GM12878 (cell line): Measurements from ENCODE around the gene PTPRJ.

Experiments
- CHD2 ChIP-seq: IDR thresholded peaks from 2 replicates; pipeline ENCODE4 v1.6.1; 2011; ENCODE audit warnings: low read depth, low read length, improper control_type of control experiment, borderline replicate concordance
- CREB1 ChIP-seq: IDR thresholded peaks from 2 replicates; pipeline ENCODE4 v1.6.1; 2012; ENCODE audit warnings: low read depth, mild to moderate bottlenecking, inconsistent platforms
- CTCF ChIP-seq, 3 experiments: IDR thresholded peaks in 2 of 3; conservative IDR thresholded peaks in 1 of 3; 2 replicates each; pipeline ENCODE4 v1.5.1; 2011; ENCODE audit warnings: low read depth in 3 of 3, low read length in 3 of 3, mild to moderate bottlenecking in 3 of 3, control low read depth in 2 of 3, moderate library complexity in 2 of 3, inconsistent platforms in 1 of 3, mixed read lengths in 1 of 3; ENCODE audit not compliant: control insufficient read depth in 2 of 3, insufficient read depth in 1 of 3; ENCODE audit errors: extremely low read depth in 1 of 3
- E2F8 ChIP-seq: fragments of 450-650 bp; IDR thresholded peaks from 2 replicates; pipeline ENCODE4 v1.6.1; 2018; ENCODE audit warnings: mild to moderate bottlenecking, low read depth, moderate library complexity; ENCODE audit not compliant: partially characterized antibody
- JUNB ChIP-seq: IDR thresholded peaks from 2 replicates; pipeline ENCODE4 v1.6.1; 2016; ENCODE audit warnings: antibody characterized with exemption, mild to moderate bottlenecking
- JUND ChIP-seq: IDR thresholded peaks from 2 replicates; pipeline ENCODE4 v1.6.1; 2012; ENCODE audit warnings: low read depth, mild to moderate bottlenecking, low read length, improper control_type of control experiment, moderate library complexity
- MAX ChIP-seq: IDR thresholded peaks from 2 replicates; pipeline ENCODE4 v1.6.1; 2012; ENCODE audit warnings: low read depth, low read length, improper control_type of control experiment
- MYC ChIP-seq: IDR thresholded peaks from 2 replicates; pipeline ENCODE4 v1.6.1; 2011; ENCODE audit warnings: mild to moderate bottlenecking, low read length, moderate library complexity, inconsistent platforms; ENCODE audit not compliant: insufficient read depth, insufficient replicate concordance, insufficient read length, severe bottlenecking
- POLR2AphosphoS2 ChIP-seq: IDR thresholded peaks from 2 replicates; pipeline ENCODE4 v1.6.1; 2011; ENCODE audit warnings: low read depth, mild to moderate bottlenecking, low read length, improper control_type of control experiment, moderate library complexity
- REST ChIP-seq: IDR thresholded peaks from 2 replicates; pipeline ENCODE4 v1.6.1; 2012; ENCODE audit warnings: mild to moderate bottlenecking, low read depth, low read length
- RFX5 ChIP-seq: IDR thresholded peaks from 2 replicates; pipeline ENCODE4 v1.6.1; 2011; ENCODE audit warnings: low read depth, low read length, improper control_type of control experiment
- SIN3A ChIP-seq: IDR thresholded peaks from 2 replicates; pipeline ENCODE4 v1.6.1; 2012; ENCODE audit warnings: low read depth, low read length, improper control_type of control experiment
- ZBTB11 ChIP-seq: fragments of 450-650 bp; formaldehyde crosslinking; IDR thresholded peaks from 2 replicates; pipeline ENCODE4 v1.5.0; 2022; ENCODE audit warnings: mild to moderate bottlenecking, missing genetic modification characterization

GRCh38 chr11:48129697-48130395 is 149.5 kb downstream of the PTPRJ start:
- TF ChIP-seq JUNB (no peak), CTCF (IDR thresholded peaks at IDR 0.05 in 2 of 3, conservative IDR thresholded peaks at IDR 0.05 in 1 of 3; ENCODE audit: control insufficient read depth in 2 of 3, extremely low read depth in 1 of 3, insufficient read depth in 1 of 3, low read depth in 3 of 3, low read length in 3 of 3) (no peak), CHD2 (no peak), JUND (no peak), RFX5 (no peak), CREB1 (no peak), REST (no peak), POLR2AphosphoS2 (no peak), ZBTB11 (CRISPR knock-in tag) (no peak), SIN3A (no peak), E2F8 (no peak), MYC (no peak), MAX (no peak)
